Stimulated activated naive B cell treated with anti-CD40 and anti-IgM and Interleukin-4, amounts not matched to agents 10 μg/mL and 1 μg/mL and 100 μg/mL, for 72 hours (primary cell): ENCODE results near the gene RETREG2.
"Not testable (repeated sequence)": the region's sequence is repeated elsewhere in the genome, so short reads cannot be mapped to it uniquely, and the experiment has no call there.

Experiments
- ATAC-seq, 2 donors: fragments of 150-1000 bp; cut with Tn5 transposase; replicated peaks; 2 replicates each; pipeline ENCODE4 v1.10.0; 2021; ENCODE audit warnings: moderate library complexity in 1 of 2
- DNase-seq: peaks from one replicate; pipeline ENCODE4 v3.0.0; 2021
- H3K27ac Mint-ChIP-seq: one replicate; pipeline ENCODE4 v1.8.0; 2022; ENCODE audit warnings: mild to moderate bottlenecking, mixed read lengths
- H3K27me3 Mint-ChIP-seq, 2 donors: one replicate each; pipeline ENCODE4 v1.8.0; 2022; ENCODE audit warnings: mixed read lengths in 2 of 2
- H3K36me3 Mint-ChIP-seq, 2 donors: one replicate each; pipeline ENCODE4 v1.8.0; 2022; ENCODE audit warnings: mixed read lengths in 2 of 2, mild to moderate bottlenecking in 1 of 2
- H3K4me1 Mint-ChIP-seq, 2 donors: one replicate each; pipeline ENCODE4 v1.8.0; 2022; ENCODE audit warnings: mixed read lengths in 2 of 2, mild to moderate bottlenecking in 1 of 2
- H3K4me3 Mint-ChIP-seq, 2 donors: one replicate each; pipeline ENCODE4 v1.8.0; 2022; ENCODE audit warnings: mild to moderate bottlenecking in 2 of 2, mixed read lengths in 2 of 2, moderate library complexity in 1 of 2
- H3K9me3 Mint-ChIP-seq, 2 donors: one replicate each; pipeline ENCODE4 v1.8.0; 2022; ENCODE audit warnings: mixed read lengths in 2 of 2, mild to moderate bottlenecking in 1 of 2

Gene RETREG2

GRCh38 chr2:219198974-219199373 lies 20.9 kb downstream of the RETREG2 start:
- H3K4me1 Mint-ChIP-seq, result no peaks in the 10 kb centered on the region
- no peaks in the 10 kb centered on the region for H3K9me3 Mint-ChIP-seq
- peaks cover 12 to 18% of the 10 kb centered on the region in 2 donors for H3K27me3 Mint-ChIP-seq
- ATAC-seq (no peak), DNase-seq (no peak)
- H3K4me3 Mint-ChIP-seq, result no peak overlapping the region
- H3K27ac Mint-ChIP-seq, result no peak overlapping the region
- no peaks in the 10 kb centered on the region for H3K36me3 Mint-ChIP-seq

- no peak for DNase-seq
- peak overlapping the region; percentile 32 for H3K27ac Mint-ChIP-seq
- H3K36me3 Mint-ChIP-seq, result peaks cover 0 to 3% of the 10 kb centered on the region in 2 donors
- ATAC-seq, result no peak
- peaks cover 12 to 18% of the 10 kb centered on the region in 2 donors for H3K27me3 Mint-ChIP-seq
- no peak overlapping the region for H3K4me3 Mint-ChIP-seq
- no peaks in the 10 kb centered on the region for H3K4me1 Mint-ChIP-seq
- H3K9me3 Mint-ChIP-seq, result peaks cover 0 to 2% of the 10 kb centered on the region in 2 donors
Measured at GRCh38 chr2:219199470-219200211, 21.6 kb downstream of the RETREG2 start.

GRCh38 chr2:219200502-219201326 lies 22.6 kb downstream of the RETREG2 start:
- not testable (repeated sequence) for H3K4me3 Mint-ChIP-seq, DNase-seq, H3K36me3 Mint-ChIP-seq, H3K4me1 Mint-ChIP-seq, H3K27ac Mint-ChIP-seq, ATAC-seq, H3K9me3 Mint-ChIP-seq
- H3K27me3 Mint-ChIP-seq, result peaks cover 12 to 13% of the 10 kb centered on the region in 2 donors

GRCh38 chr2:219201331-219201730 lies 23.3 kb downstream of the RETREG2 start:
- H3K27ac Mint-ChIP-seq, H3K4me1 Mint-ChIP-seq, ATAC-seq, DNase-seq, H3K9me3 Mint-ChIP-seq, H3K36me3 Mint-ChIP-seq, H3K4me3 Mint-ChIP-seq: not testable (repeated sequence)
- peaks cover 12 to 13% of the 10 kb centered on the region in 2 donors for H3K27me3 Mint-ChIP-seq

- DNase-seq (no peak), ATAC-seq (no peak)
- Mint-ChIP-seq H3K9me3 (peaks cover 0 to 2% of the 10 kb centered on the region in 2 donors), H3K4me3 (no peak overlapping the region), H3K27me3 (peaks cover under 1 to 2% of the 10 kb centered on the region in 2 donors), H3K36me3 (peaks cover 9% of the 10 kb centered on the region in 2 donors), H3K27ac (peak overlapping the region; percentile 65), H3K4me1 (peaks cover 21 to 24% of the 10 kb centered on the region in 2 donors)
Measured at GRCh38 chr2:219204425-219205164, 26.5 kb downstream of the RETREG2 start.

- Mint-ChIP-seq H3K4me3 (peak overlapping the region; percentile 17 to 43), H3K9me3 (peaks cover 0 to 2% of the 10 kb centered on the region in 2 donors), H3K36me3 (peaks cover 9 to 13% of the 10 kb centered on the region in 2 donors), H3K4me1 (peaks cover 21 to 24% of the 10 kb centered on the region in 2 donors), H3K27ac (no peak overlapping the region), H3K27me3 (no peaks in the 10 kb centered on the region)
- ATAC-seq, result no peak
- no peak for DNase-seq
Measured at GRCh38 chr2:219205165-219205538, 27.1 kb downstream of the RETREG2 start.

GRCh38 chr2:219205981-219206327 lies 27.9 kb downstream of the RETREG2 start:
- peaks cover 12 to 17% of the 10 kb centered on the region in 2 donors for H3K36me3 Mint-ChIP-seq
- H3K4me1 Mint-ChIP-seq, result peaks cover 21 to 24% of the 10 kb centered on the region in 2 donors
- no peaks in the 10 kb centered on the region for H3K27me3 Mint-ChIP-seq
- H3K9me3 Mint-ChIP-seq, result peaks cover 0 to 2% of the 10 kb centered on the region in 2 donors
- ATAC-seq (no peak), DNase-seq (no peak)
- peak overlapping the region; percentile 97 for H3K27ac Mint-ChIP-seq
- peak overlapping the region; percentile 76 to 90 for H3K4me3 Mint-ChIP-seq

- Mint-ChIP-seq H3K4me1 (peaks cover 21 to 29% of the 10 kb centered on the region in 2 donors), H3K9me3 (peaks cover 0 to 2% of the 10 kb centered on the region in 2 donors), H3K4me3 (peak within 1 kb of the TSS; percentile 76 to 90), H3K27ac (peak within 1 kb of the TSS; percentile 97), H3K27me3 (no peaks in the 10 kb centered on the region), H3K36me3 (peaks cover 15 to 19% of the 10 kb centered on the region in 2 donors)
- ATAC-seq, result peak; percentile 96 to 97
- DNase-seq, result peak; percentile 94
Measured at GRCh38 chr2:219206328-219207133, 28.5 kb downstream of the RETREG2 start, which contains the start of gene ZFAND2B. Gene ZFAND2B, plus strand, starts transcription at chr2:219206782. Its CDS starts 206 bp downstream, at chr2:219206988.

GRCh38 chr2:219207134-219207883 lies 29.2 kb downstream of the RETREG2 start:
- Mint-ChIP-seq H3K36me3 (peaks cover 22 to 26% of the 10 kb centered on the region in 2 donors), H3K27ac (peak overlapping the region; percentile 11), H3K4me3 (peak overlapping the region; percentile 76 to 90), H3K27me3 (no peaks in the 10 kb centered on the region), H3K4me1 (peaks cover 21 to 37% of the 10 kb centered on the region in 2 donors), H3K9me3 (peaks cover 0 to 2% of the 10 kb centered on the region in 2 donors)
- ATAC-seq (no peak), DNase-seq (no peak)

GRCh38 chr2:219207884-219208740 lies 30.0 kb downstream of the RETREG2 start:
- ATAC-seq (no peak), DNase-seq (no peak)
- Mint-ChIP-seq H3K4me1 (peaks cover 21 to 39% of the 10 kb centered on the region in 2 donors), H3K27ac (peak overlapping the region; percentile 31), H3K9me3 (peaks cover 0 to 2% of the 10 kb centered on the region in 2 donors), H3K27me3 (no peaks in the 10 kb centered on the region), H3K36me3 (peaks cover 27% of the 10 kb centered on the region in 2 donors), H3K4me3 (peak overlapping the region; percentile 76 to 90)

- H3K27me3 Mint-ChIP-seq, result no peaks in the 10 kb centered on the region
- no peak for DNase-seq
- H3K9me3 Mint-ChIP-seq, result peaks cover 0 to under 1% of the 10 kb centered on the region in 2 donors
- peaks cover 21 to 39% of the 10 kb centered on the region in 2 donors for H3K4me1 Mint-ChIP-seq
- H3K36me3 Mint-ChIP-seq, result peaks cover 37% of the 10 kb centered on the region in 2 donors
- no peak overlapping the region for H3K4me3 Mint-ChIP-seq
- no peak for ATAC-seq
- H3K27ac Mint-ChIP-seq, result peak overlapping the region; percentile 83
Measured at GRCh38 chr2:219209236-219210195, 31.4 kb downstream of the RETREG2 start.
